Endothelial cell (in vitro differentiated cells): ENCODE results near the gene PLA2G15. TPM values are rescaled to one million over a fixed set of nuclear protein-coding genes. Genes with fewer than 3 reads are reported as not detected.

Source experiments
- DNase-seq: peaks from one replicate; pipeline ENCODE4 v3.0.0; 2021; ENCODE audit warnings: low spot score
- H3K27ac Mint-ChIP-seq: one replicate; pipeline ENCODE4 v1.8.0; 2021; ENCODE audit warnings: mixed read lengths, inconsistent platforms; ENCODE audit not compliant: unreplicated experiment
- H3K27me3 Mint-ChIP-seq: one replicate; pipeline ENCODE4 v1.8.0; 2021; ENCODE audit warnings: mild to moderate bottlenecking, moderate library complexity, mixed read lengths, inconsistent platforms; ENCODE audit not compliant: unreplicated experiment
- H3K36me3 Mint-ChIP-seq: one replicate; pipeline ENCODE4 v1.8.0; 2021; ENCODE audit warnings: mild to moderate bottlenecking, low read depth, mixed read lengths, inconsistent platforms; ENCODE audit not compliant: unreplicated experiment
- H3K4me1 Mint-ChIP-seq: one replicate; pipeline ENCODE4 v1.8.0; 2021; ENCODE audit warnings: mild to moderate bottlenecking, mixed read lengths, inconsistent platforms; ENCODE audit not compliant: unreplicated experiment
- H3K4me3 Mint-ChIP-seq: one replicate; pipeline ENCODE4 v1.8.0; 2021; ENCODE audit warnings: mild to moderate bottlenecking, mixed read lengths, inconsistent platforms; ENCODE audit not compliant: unreplicated experiment
- H3K9me3 Mint-ChIP-seq: one replicate; pipeline ENCODE4 v1.8.0; 2021; ENCODE audit warnings: mixed read lengths, inconsistent platforms; ENCODE audit not compliant: unreplicated experiment
- CTCF ChIP-seq: fragments of 200-600 bp; sonication (generic); IDR thresholded peaks from one replicate; pipeline ENCODE4 v1.5.0; 2021; ENCODE audit warnings: antibody characterized with exemption; ENCODE audit not compliant: unreplicated experiment
- total RNA-seq: library from RNA; stranded (reverse); fragmentation: NEBNext Ultra II Directional; extraction: Animal tissue kit (Norgen Biotek cat#: 25700); gene quantifications from one replicate; pipeline ENCODE4 v1.2.1, GENCODE V29; 2021; ENCODE audit not compliant: unreplicated experiment

Gene PLA2G15
- total RNA-seq, 1 donor from 2014 or later, result 14.9 TPM

- Mint-ChIP-seq H3K27ac (no peak overlapping the region), H3K27me3 (peaks cover 31% of the 10 kb centered on the region), H3K36me3 (no peaks in the 10 kb centered on the region), H3K9me3 (no peaks in the 10 kb centered on the region), H3K4me1 (peaks cover 20% of the 10 kb centered on the region), H3K4me3 (no peak overlapping the region)
- no peak for TF ChIP-seq CTCF
- DNase-seq, result no peak
Observed at GRCh38 chr16:68235108-68235886, 9.9 kb upstream of the PLA2G15 start.

GRCh38 chr16:68235887-68236136 is 9.4 kb upstream of the PLA2G15 start, which contains the start of gene ESRP2:
Gene ESRP2 (minus strand): TSS chr16:68236127. CDS start chr16:68236045, 82 bp downstream.
- Mint-ChIP-seq H3K27me3 (peaks cover 28% of the 10 kb centered on the region), H3K4me3 (peak within 1 kb of the TSS; percentile 82), H3K4me1 (peaks cover 20% of the 10 kb centered on the region), H3K36me3 (no peaks in the 10 kb centered on the region), H3K27ac (peak within 1 kb of the TSS; percentile 48), H3K9me3 (no peaks in the 10 kb centered on the region)
- no peak for DNase-seq
- no peak for TF ChIP-seq CTCF

GRCh38 chr16:68236137-68236825 is 8.9 kb upstream of the PLA2G15 start:
- no peak for TF ChIP-seq CTCF
- H3K9me3 Mint-ChIP-seq, result no peaks in the 10 kb centered on the region
- peaks cover 25% of the 10 kb centered on the region for H3K27me3 Mint-ChIP-seq
- peak overlapping the region; percentile 48 for H3K27ac Mint-ChIP-seq
- H3K36me3 Mint-ChIP-seq, result no peaks in the 10 kb centered on the region
- H3K4me3 Mint-ChIP-seq, result peak overlapping the region; percentile 82
- peaks cover 20% of the 10 kb centered on the region for H3K4me1 Mint-ChIP-seq
- DNase-seq, result peak; percentile 24

GRCh38 chr16:68236826-68237242 is 8.3 kb upstream of the PLA2G15 start:
- Mint-ChIP-seq H3K36me3 (no peaks in the 10 kb centered on the region), H3K27me3 (peaks cover 23% of the 10 kb centered on the region), H3K9me3 (no peaks in the 10 kb centered on the region), H3K27ac (peak overlapping the region; percentile 48), H3K4me1 (peaks cover 20% of the 10 kb centered on the region), H3K4me3 (peak overlapping the region; percentile 82)
- DNase-seq, result no peak
- no peak for TF ChIP-seq CTCF
